Measurements from ENCODE around the gene EIF4H.

- TF ChIP-seq CTCF (IDR thresholded peaks at IDR 0.05; ENCODE audit: low read depth, low read length, poor library complexity, severe bottlenecking) (no peak), EZH2phosphoT487 (IDR thresholded peaks at IDR 0.05; ENCODE audit: borderline replicate concordance, low read length) (no peak)
Observed at GRCh38 chr7:74179935-74180604, 5.9 kb downstream of the EIF4H start.

Measured in DOHH2 (cell line).